RWPE2 (cell line): ENCODE measurements around the gene PGLYRP3.

ENCODE experiments used
- ATAC-seq: fragments of 200-7000 bp; cut with Tn5 transposase; 3 replicates; pipeline ENCODE4 v1.9.1; 2021; ENCODE audit warnings: low read depth
- DNase-seq: peaks from one replicate; pipeline ENCODE4 v3.0.0-alpha.2; 2020; ENCODE audit warnings: low spot score
- H3K27ac ChIP-seq: fragments of 450-650 bp; 2 replicates; pipeline ENCODE4 v1.5.1; 2017; ENCODE audit warnings: mild to moderate bottlenecking; ENCODE audit not compliant: poor library complexity, severe bottlenecking
- H3K27me3 ChIP-seq: fragments of 250-450 bp; sonication (Bioruptor Pico); 2 replicates; pipeline ENCODE4 v1.5.1; 2021; ENCODE audit warnings: mild to moderate bottlenecking, moderate library complexity; ENCODE audit not compliant: insufficient read depth, poor library complexity, severe bottlenecking
- H3K36me3 ChIP-seq: fragments of 250-450 bp; sonication (Bioruptor Pico); 2 replicates; pipeline ENCODE4 v1.5.1; 2020; ENCODE audit warnings: low read depth, mild to moderate bottlenecking, moderate library complexity
- H3K4me1 ChIP-seq: fragments of 250-450 bp; sonication (Bioruptor Pico); 2 replicates; pipeline ENCODE4 v1.5.1; 2021; ENCODE audit warnings: mild to moderate bottlenecking, moderate library complexity; ENCODE audit not compliant: insufficient read depth, poor library complexity, severe bottlenecking
- H3K4me3 ChIP-seq: fragments of 250-450 bp; sonication (Bioruptor Pico); 2 replicates; pipeline ENCODE4 v1.5.1; 2021; ENCODE audit warnings: mild to moderate bottlenecking, moderate library complexity; ENCODE audit not compliant: severe bottlenecking
- H3K9me3 ChIP-seq: fragments of 250-450 bp; sonication (Bioruptor Pico); 2 replicates; pipeline ENCODE4 v1.5.1; 2021; ENCODE audit warnings: mild to moderate bottlenecking, moderate library complexity; ENCODE audit not compliant: severe bottlenecking
- CTCF ChIP-seq: fragments of 450-650 bp; IDR thresholded peaks from one replicate; pipeline ENCODE4 v1.5.1; 2017; ENCODE audit warnings: mild to moderate bottlenecking, moderate library complexity; ENCODE audit not compliant: poor library complexity, severe bottlenecking

PGLYRP3 gene

GRCh38 chr1:153312570-153313186 lies at the start of gene PGLYRP3:
TSS of gene PGLYRP3 (minus strand) at chr1:153312952. CDS start at chr1:153310665, 2,287 bp downstream.
- H3K36me3 ChIP-seq: no peaks in the 10 kb centered on the region
- H3K9me3 ChIP-seq: no peaks in the 10 kb centered on the region
- ATAC-seq (0 out of 3 replicates have a peak, but pooled peaks have one; percentile 21), DNase-seq (no peak)
- no peaks in the 10 kb centered on the region for H3K27me3 ChIP-seq
- TF ChIP-seq CTCF: no peak
- H3K4me1 ChIP-seq: no peaks in the 10 kb centered on the region
- H3K27ac ChIP-seq: no peak within 1 kb of the TSS
- H3K4me3 ChIP-seq: no peak within 1 kb of the TSS

- Histone ChIP-seq H3K4me3 (no peak overlapping the region), H3K9me3 (no peaks in the 10 kb centered on the region), H3K36me3 (no peaks in the 10 kb centered on the region), H3K27me3 (no peaks in the 10 kb centered on the region), H3K27ac (no peak overlapping the region), H3K4me1 (peaks cover 25% of the 10 kb centered on the region)
- TF ChIP-seq CTCF: no peak
- ATAC-seq (no peak), DNase-seq (peak; percentile 50)
These were observed 49.5 kb upstream of the PGLYRP3 start for GRCh38 chr1:153362187-153362775.

GRCh38 chr1:153361480-153362109 lies 48.8 kb upstream of the PGLYRP3 start:
- ATAC-seq (no peak), DNase-seq (peak; percentile 21)
- H3K4me3 ChIP-seq: no peak overlapping the region
- H3K4me1 ChIP-seq: peaks cover 32% of the 10 kb centered on the region
- no peaks in the 10 kb centered on the region for H3K36me3 ChIP-seq
- no peak overlapping the region for H3K27ac ChIP-seq
- no peak for TF ChIP-seq CTCF
- H3K9me3 ChIP-seq: no peaks in the 10 kb centered on the region
- H3K27me3 ChIP-seq: no peaks in the 10 kb centered on the region

- Histone ChIP-seq H3K27ac (no peak overlapping the region), H3K9me3 (no peaks in the 10 kb centered on the region), H3K4me1 (peaks cover 32% of the 10 kb centered on the region), H3K27me3 (no peaks in the 10 kb centered on the region), H3K36me3 (no peaks in the 10 kb centered on the region), H3K4me3 (no peak overlapping the region)
- peak; percentile 21 for DNase-seq
- no peak for ATAC-seq
- no peak for TF ChIP-seq CTCF
These were observed 48.1 kb upstream of the PGLYRP3 start for GRCh38 chr1:153360592-153361479.
